C4-2B (cell line): Measurements from ENCODE around the gene DHRS1.

Source experiments
- ZFX ChIP-seq: fragments of 450-650 bp; IDR thresholded peaks from 2 replicates; pipeline ENCODE4 v1.6.1; 2017
- TF ChIP-seq, protein P1 (sequence below): fragments of 450-650 bp; conservative IDR thresholded peaks from 2 replicates; pipeline ENCODE4 v1.5.1; 2017; ENCODE audit warnings: mild to moderate bottlenecking

DNA sequence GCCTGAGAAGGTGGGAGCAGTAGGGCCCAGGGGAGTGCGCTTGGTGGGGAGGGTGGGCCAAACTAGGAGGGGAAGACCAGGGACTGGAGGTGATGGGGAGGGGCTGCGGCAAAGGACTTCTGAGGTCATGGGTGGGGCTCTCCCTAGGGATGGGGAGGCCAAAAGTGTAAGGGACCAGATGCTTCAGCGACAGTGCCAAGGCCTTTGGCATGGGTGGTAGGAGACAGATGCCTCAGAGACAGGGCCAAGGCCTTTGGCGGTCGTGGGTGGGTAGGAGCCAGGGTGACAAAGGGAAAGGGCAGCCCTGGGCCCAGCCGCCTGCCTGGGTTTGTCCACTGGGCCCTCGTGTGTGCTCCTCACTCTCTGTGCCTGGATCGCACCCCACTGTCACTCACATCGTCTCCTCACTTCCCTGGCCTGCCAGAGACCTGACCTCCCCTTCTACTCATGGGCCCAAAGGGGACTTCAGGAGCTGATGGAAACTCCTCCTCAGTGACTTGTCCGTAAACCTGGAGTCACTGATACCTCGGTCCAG, 15.0 kb downstream of the DHRS1 start:
- TF ChIP-seq, protein P1, sequence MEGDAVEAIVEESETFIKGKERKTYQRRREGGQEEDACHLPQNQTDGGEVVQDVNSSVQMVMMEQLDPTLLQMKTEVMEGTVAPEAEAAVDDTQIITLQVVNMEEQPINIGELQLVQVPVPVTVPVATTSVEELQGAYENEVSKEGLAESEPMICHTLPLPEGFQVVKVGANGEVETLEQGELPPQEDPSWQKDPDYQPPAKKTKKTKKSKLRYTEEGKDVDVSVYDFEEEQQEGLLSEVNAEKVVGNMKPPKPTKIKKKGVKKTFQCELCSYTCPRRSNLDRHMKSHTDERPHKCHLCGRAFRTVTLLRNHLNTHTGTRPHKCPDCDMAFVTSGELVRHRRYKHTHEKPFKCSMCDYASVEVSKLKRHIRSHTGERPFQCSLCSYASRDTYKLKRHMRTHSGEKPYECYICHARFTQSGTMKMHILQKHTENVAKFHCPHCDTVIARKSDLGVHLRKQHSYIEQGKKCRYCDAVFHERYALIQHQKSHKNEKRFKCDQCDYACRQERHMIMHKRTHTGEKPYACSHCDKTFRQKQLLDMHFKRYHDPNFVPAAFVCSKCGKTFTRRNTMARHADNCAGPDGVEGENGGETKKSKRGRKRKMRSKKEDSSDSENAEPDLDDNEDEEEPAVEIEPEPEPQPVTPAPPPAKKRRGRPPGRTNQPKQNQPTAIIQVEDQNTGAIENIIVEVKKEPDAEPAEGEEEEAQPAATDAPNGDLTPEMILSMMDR = no peak
- no peak for TF ChIP-seq ZFX
